PFSK-1 (cell line): ENCODE measurements around the gene ACACA.

ENCODE experiments used
- POLR2AphosphoS5 ChIP-seq: IDR thresholded peaks from 2 replicates; pipeline ENCODE4 v1.6.1; 2012; ENCODE audit warnings: low read depth, mild to moderate bottlenecking, control low read depth, low read length, moderate library complexity
- TF ChIP-seq, protein P1 (sequence below), 2 experiments: IDR thresholded peaks; 2 replicates each; pipeline versions ENCODE4 v1.6.1 to v1.8.0; 2011 to 2012; ENCODE audit warnings: low read depth in 2 of 2, low read length in 2 of 2, control low read depth in 1 of 2, inconsistent platforms in 1 of 2, mild to moderate bottlenecking in 1 of 2, moderate library complexity in 1 of 2; ENCODE audit not compliant: insufficient read depth in 1 of 2

DNA sequence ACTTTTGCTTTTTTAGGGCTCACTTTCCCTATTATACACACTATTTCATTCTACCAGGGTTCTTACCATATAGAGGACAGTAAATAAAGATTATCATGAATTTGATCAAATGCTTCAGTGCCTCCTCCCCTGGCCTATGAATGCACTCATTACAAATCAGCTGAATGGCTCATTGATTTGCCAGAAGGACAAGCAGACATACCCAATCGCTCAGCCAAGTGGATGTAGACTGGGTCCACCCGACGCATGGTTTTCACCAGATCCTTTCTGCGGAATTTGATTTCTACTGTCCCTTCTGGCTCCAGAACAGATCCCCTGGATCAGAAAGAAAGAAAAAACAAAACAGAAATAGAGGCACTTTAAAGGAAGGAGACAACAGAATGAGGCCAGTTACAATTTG, 295.3 kb downstream of the ACACA start:
- TF ChIP-seq, protein P1, sequence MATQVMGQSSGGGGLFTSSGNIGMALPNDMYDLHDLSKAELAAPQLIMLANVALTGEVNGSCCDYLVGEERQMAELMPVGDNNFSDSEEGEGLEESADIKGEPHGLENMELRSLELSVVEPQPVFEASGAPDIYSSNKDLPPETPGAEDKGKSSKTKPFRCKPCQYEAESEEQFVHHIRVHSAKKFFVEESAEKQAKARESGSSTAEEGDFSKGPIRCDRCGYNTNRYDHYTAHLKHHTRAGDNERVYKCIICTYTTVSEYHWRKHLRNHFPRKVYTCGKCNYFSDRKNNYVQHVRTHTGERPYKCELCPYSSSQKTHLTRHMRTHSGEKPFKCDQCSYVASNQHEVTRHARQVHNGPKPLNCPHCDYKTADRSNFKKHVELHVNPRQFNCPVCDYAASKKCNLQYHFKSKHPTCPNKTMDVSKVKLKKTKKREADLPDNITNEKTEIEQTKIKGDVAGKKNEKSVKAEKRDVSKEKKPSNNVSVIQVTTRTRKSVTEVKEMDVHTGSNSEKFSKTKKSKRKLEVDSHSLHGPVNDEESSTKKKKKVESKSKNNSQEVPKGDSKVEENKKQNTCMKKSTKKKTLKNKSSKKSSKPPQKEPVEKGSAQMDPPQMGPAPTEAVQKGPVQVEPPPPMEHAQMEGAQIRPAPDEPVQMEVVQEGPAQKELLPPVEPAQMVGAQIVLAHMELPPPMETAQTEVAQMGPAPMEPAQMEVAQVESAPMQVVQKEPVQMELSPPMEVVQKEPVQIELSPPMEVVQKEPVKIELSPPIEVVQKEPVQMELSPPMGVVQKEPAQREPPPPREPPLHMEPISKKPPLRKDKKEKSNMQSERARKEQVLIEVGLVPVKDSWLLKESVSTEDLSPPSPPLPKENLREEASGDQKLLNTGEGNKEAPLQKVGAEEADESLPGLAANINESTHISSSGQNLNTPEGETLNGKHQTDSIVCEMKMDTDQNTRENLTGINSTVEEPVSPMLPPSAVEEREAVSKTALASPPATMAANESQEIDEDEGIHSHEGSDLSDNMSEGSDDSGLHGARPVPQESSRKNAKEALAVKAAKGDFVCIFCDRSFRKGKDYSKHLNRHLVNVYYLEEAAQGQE (IDR thresholded peaks at IDR 0.05; ENCODE audit: insufficient read depth in 1 of 2, low read depth in 2 of 2, low read length in 2 of 2) = no peak
- no peak for TF ChIP-seq POLR2AphosphoS5
